Measurements from ENCODE around the gene SIAH2.

SIAH2 gene

DNA sequence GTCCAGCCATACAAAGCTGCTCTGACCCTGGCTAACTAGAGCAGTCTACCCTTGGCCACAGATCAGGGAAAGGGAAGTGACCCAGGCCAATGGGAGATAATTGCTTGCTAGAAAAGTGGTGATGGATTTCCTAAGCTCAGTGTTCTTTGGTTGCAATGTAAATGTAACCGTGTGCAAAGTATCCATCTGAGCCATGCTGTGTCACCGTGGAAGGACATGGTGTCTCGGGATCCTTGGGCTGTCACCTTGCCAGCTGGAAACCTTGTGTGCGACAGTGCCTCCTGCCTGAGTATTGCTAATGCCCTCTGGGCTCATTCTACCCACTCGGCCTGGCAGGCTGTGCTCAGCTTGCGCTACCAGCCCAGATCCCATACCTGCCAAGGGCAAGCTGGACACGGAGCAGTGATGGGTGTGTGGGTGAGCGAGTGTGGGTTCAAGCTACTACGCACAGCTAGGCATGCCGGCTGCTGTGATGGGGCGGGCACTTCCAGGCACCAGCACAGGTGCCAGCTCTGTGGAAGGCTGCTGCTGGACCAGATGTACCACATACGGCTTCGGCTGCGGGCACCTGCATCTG is 10.7 kb upstream of the SIAH2 start:
- no peak for DNase-seq

DNA sequence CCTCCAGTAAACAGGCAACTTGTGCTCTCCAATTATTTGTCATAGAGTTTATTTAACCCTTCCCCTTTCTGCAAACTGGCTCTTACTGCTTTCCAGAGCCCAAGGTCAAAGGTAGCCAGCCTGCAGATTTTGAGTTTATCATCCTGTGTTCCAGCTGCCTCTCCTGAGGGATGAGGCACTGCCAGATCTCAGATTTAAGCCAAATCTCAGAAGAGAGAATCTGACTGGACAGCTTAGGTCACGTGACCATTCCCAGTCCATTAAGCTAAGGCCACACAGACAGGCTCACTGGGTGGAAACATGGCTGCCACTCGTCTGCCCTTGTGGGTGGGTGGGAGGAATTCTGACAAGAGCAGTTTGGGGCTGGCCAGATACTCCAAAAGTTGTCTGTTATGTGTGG is 8.6 kb upstream of the SIAH2 start:
- no peak for DNase-seq

GRCh38 chr3:150770681-150771080 is 7.7 kb upstream of the SIAH2 start:
- no peak for DNase-seq

DNA sequence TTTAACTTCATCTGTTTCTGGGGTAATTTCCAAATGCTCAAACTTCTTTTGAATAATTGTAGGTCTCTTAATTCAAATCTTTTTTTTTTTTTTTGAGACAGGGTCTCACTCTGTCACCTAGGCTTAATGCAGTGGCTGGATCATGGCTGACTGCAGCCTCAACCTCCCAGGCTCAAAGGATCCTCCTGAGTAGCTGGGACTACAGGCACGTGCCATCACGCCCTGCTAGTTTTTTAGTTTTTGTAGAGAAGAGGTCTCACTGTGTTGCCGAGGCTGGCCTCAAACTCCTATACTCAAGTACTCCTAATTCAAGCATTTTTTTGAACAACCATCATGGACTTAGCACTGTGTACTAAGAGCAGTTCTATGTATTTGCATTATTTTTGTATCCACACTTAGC is 3.8 kb upstream of the SIAH2 start:
- DNase-seq, result no peak

DNA sequence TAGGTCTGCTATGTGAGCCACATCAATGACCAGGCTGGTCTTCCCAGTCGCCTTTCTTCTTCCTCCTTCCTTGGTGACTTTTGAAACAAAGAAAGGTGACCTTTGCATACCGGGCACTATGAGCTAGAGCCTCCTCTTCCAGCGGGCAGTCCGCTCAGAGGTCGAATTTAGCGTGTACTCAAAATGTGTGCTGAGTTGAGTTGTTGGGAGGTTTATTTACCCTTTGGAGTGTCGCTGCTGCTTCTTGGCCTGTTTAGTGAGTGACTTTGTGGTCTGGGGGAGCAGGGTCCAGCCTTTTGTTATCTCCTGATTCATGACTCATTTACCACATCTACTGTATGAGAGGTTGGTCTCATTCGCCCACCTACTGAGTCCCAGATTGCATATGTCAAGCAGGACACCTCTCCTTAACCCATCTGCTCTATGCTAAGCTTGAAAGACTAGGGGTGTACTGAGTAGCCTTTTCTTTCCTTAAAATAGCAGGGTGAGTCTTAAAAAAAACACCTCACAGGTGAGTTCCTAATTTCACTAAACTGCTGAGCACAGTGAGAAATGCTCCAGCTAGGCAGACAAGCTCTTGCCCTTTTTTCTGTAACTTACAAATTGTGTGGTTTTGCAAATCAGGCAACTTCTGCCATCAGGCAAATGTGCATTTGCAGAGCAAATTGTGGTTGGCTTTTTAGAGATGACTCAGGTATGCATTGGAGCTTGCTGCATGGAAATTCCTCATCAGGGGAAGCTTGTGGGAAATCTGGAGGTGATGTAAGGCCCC is 3.2 kb upstream of the SIAH2 start:
- no peak for DNase-seq

DNA sequence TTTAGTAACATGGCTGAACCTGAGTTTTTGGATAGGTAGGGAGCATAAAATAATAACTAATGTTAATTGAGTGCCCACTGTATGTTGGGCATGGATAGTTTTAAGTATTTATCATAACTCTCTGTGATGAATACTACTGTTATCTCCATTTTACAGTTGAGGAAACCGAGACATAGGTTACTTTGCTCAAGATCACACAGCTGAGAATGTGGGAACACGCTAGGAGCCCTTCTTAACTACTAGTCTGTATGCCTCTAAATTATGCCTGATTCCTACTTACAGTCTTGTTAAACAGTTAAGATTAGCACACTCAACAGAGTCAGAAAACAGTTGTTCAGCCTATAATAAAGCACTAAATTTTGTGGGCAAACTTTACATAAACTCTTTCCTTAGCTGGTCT is 2.0 kb upstream of the SIAH2 start:
- DNase-seq, result no peak

- no peak for DNase-seq
These were observed 1.6 kb upstream of the SIAH2 start for GRCh38 chr3:150764566-150764965.

- DNase-seq, result no peak
These were observed 993 bp upstream of the SIAH2 start for GRCh38 chr3:150763841-150764483.

- no peak for DNase-seq
These were observed 277 bp downstream of the SIAH2 start for GRCh38 chr3:150762662-150763121.

GRCh38 chr3:150761831-150762661 is 923 bp downstream of the SIAH2 start:
- no peak for DNase-seq

GRCh38 chr3:150760431-150761200 is 2.4 kb downstream of the SIAH2 start:
- DNase-seq, result no peak

DNA sequence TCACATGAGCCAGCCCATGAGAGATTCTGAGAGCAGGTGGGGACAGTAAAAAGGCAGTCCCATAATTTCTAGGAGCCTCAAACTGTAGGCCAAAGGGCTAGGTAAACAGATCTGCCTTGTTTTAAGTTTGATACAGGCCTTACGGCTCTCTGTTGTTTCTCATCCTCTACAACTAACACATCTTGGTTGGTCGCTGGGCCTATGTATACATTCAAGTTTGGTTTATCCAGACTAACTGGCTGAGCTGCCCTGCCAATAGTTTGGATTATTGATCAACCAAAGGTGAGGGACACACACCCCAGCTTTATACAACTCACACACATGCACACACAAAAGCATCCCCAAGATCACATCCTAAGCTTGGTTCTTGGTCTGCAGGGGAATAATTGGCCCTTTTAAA is 3.0 kb downstream of the SIAH2 start:
- DNase-seq, result no peak

- no peak for DNase-seq
These were observed 3.6 kb downstream of the SIAH2 start for GRCh38 chr3:150759319-150759718.

- no peak for DNase-seq
These were observed 5.2 kb downstream of the SIAH2 start for GRCh38 chr3:150757768-150758167.

GRCh38 chr3:150757364-150757763 is 5.6 kb downstream of the SIAH2 start:
- no peak for DNase-seq

DNA sequence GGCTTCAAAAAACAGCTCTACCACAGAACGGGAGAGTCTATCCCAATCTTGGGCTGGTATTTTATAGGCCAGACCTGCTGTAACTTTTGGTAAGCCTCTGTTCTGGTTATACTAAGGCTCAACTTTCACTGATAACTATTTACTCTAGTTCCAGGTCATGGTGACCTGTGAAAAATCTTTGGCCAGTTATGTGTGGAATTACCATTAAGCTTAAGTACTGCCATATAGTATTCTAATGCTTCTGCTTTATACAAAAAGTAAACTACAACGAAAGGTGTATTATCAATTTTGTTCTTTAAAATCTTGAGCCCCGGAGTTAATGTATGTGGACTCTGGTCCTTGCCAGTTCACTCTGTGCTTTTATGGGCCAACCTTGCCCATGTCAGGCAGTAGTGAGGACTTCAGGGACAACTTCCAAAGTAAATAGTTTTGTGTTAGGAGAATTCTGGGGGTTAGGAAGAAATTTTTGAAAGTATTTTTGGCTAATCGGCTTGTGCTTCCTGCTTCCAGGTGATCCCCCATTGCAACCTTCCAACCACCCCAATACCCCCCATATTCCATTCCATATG is 6.4 kb downstream of the SIAH2 start:
- DNase-seq, result no peak

DNA sequence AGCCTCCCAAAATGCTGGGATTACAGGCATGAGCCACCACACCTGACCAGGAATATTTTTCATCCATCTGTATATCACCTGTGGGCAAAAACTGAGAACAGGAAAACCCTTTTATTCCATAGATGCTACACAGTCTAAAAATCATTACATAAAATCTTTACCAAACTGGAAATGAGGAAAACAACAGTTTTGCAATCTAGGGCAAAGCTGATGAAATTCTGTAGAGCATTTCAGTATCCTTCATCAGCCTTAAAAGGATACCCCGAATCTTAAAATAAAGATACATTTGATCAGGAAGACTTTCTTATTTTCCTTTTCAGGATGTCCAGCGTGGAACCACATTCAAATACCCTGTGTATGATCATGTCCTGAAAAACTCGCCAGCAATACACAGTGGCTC is 7.1 kb downstream of the SIAH2 start:
- DNase-seq, result no peak

GRCh38 chr3:150754896-150755295 is 8.1 kb downstream of the SIAH2 start:
- DNase-seq, result no peak

- no peak for DNase-seq
These were observed 11.1 kb downstream of the SIAH2 start for GRCh38 chr3:150751781-150752263.

GRCh38 chr3:150749255-150749654 is 13.7 kb downstream of the SIAH2 start:
- no peak for DNase-seq

DNA sequence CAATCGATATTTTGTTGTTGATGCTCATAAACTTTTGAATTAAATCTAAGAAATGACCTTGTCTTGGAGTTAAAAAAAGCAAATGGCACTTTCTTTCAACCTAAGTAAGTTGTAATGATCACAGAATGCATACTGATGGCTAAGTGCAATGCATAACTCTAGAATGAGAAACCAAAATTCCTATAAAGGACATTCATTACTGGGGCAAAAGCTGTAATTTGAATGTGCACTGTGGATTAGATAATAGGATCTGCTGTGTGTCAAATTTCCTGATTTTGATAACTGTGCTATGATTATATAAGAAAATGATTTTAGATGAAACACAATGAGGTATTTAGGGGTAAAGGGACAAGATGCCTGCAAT is 14.3 kb downstream of the SIAH2 start:
- DNase-seq, result no peak
